Tibial artery (tissue), 4 donors: ENCODE measurements around the gene FAM98B.

Experiments
- DNase-seq, 2 donors: peaks; one replicate each; pipeline ENCODE4 v3.0.0-alpha.2; 2019
- H3K27ac ChIP-seq, 2 donors: fragments of 200-600 bp; sonication (generic) in 1 of 2; 1 replicate in 1 of 2; 2 replicates in 1 of 2; pipeline ENCODE4 v1.5.1; 2018 to 2019; ENCODE audit warnings: mild to moderate bottlenecking in 1 of 2
- H3K27me3 ChIP-seq, 2 donors: fragments of 200-600 bp; sonication (generic) in 1 of 2; one replicate each; pipeline versions ENCODE4 v1.5.1 to v1.6.0; 2016 to 2019
- H3K36me3 ChIP-seq, 3 donors: fragments of 200-600 bp; sonication (generic) in 2 of 3; one replicate each; pipeline ENCODE4 v1.5.1; 2016 to 2019; ENCODE audit warnings: mild to moderate bottlenecking in 2 of 3
- H3K4me1 ChIP-seq, 4 donors: fragments of 200-600 bp; sonication (generic) in 2 of 4; 1 replicate in 3 of 4; 2 replicates in 1 of 4; pipeline ENCODE4 v1.5.1; 2016 to 2019
- H3K4me3 ChIP-seq, 2 donors: fragments of 200-600 bp; sonication (generic) in 1 of 2; 1 replicate in 1 of 2; 2 replicates in 1 of 2; pipeline ENCODE4 v1.5.1; 2018 to 2019; ENCODE audit warnings: mild to moderate bottlenecking in 2 of 2
- H3K9me3 ChIP-seq, 3 donors: fragments of 200-600 bp; sonication (generic) in 1 of 3; one replicate each; pipeline ENCODE4 v1.5.1; 2016 to 2019
- CTCF ChIP-seq, 2 experiments: fragments of 200-600 bp in 1 of 2; fragments of 450-650 bp in 1 of 2; IDR thresholded peaks; one replicate each; pipeline ENCODE4 v1.5.1; 2017 to 2019; ENCODE audit warnings: antibody characterized with exemption in 2 of 2, mild to moderate bottlenecking in 1 of 2, moderate library complexity in 1 of 2
- intact Hi-C: fragments of 100-400 bp; cut with DNase I; formaldehyde crosslinking; loops from one replicate; pipeline ENCODE4 v1.15.0; 2023; ENCODE audit warnings: low total_unique reads

The FAM98B gene

GRCh38 chr15:38453971-38454695, at the start of gene FAM98B:
TSS of gene FAM98B (plus strand) at chr15:38454127. CDS start at chr15:38454162, 35 bp downstream.
- TF ChIP-seq CTCF (IDR thresholded peaks at IDR 0.05): peak in 1 of 2 experiments; percentile 7
- Histone ChIP-seq H3K27ac (peak within 1 kb of the TSS; percentile 83 to 89), H3K4me1 (peaks cover 0 to 23% (median 16%) of the 10 kb centered on the region in 4 donors), H3K36me3 (peaks cover 0 to 5% (median 0%) of the 10 kb centered on the region in 3 donors), H3K9me3 (no peaks in the 10 kb centered on the region), H3K27me3 (no peaks in the 10 kb centered on the region), H3K4me3 (peak within 1 kb of the TSS; percentile 64 to 80)
- peak; percentile 81 to 91 for DNase-seq
- intact Hi-C loops: no loop called here

GRCh38 chr15:38406436-38406835, 47.5 kb upstream of the FAM98B start:
- intact Hi-C loops: no loop called here
- H3K4me3 ChIP-seq: no peak overlapping the region
- H3K27ac ChIP-seq: no peak overlapping the region
- no peaks in the 10 kb centered on the region for H3K9me3 ChIP-seq
- H3K27me3 ChIP-seq: no peaks in the 10 kb centered on the region
- peaks cover 0 to 1% (median 0%) of the 10 kb centered on the region in 4 donors for H3K4me1 ChIP-seq
- TF ChIP-seq CTCF (IDR thresholded peaks at IDR 0.05): no peak
- no peaks in the 10 kb centered on the region for H3K36me3 ChIP-seq
- no peak for DNase-seq

GRCh38 chr15:38408576-38408975, 45.4 kb upstream of the FAM98B start:
- no peak overlapping the region for H3K4me3 ChIP-seq
- H3K36me3 ChIP-seq: no peaks in the 10 kb centered on the region
- H3K27me3 ChIP-seq: no peaks in the 10 kb centered on the region
- H3K4me1 ChIP-seq: no peaks in the 10 kb centered on the region
- no peak for DNase-seq
- intact Hi-C loops: no loop called here
- H3K27ac ChIP-seq: no peak overlapping the region
- no peaks in the 10 kb centered on the region for H3K9me3 ChIP-seq
- TF ChIP-seq CTCF (IDR thresholded peaks at IDR 0.05): no peak

- Histone ChIP-seq H3K27ac (no peak overlapping the region), H3K4me1 (no peaks in the 10 kb centered on the region), H3K27me3 (no peaks in the 10 kb centered on the region), H3K9me3 (no peaks in the 10 kb centered on the region), H3K36me3 (no peaks in the 10 kb centered on the region), H3K4me3 (no peak overlapping the region)
- DNase-seq: no peak
- intact Hi-C loops: loop anchor here (10.0 kb wide), 1 partner anchor 417 kb away; no protein-coding TSS in a partner anchor
- TF ChIP-seq CTCF (IDR thresholded peaks at IDR 0.05): no peak
Measured at GRCh38 chr15:38411902-38412301, 42.0 kb upstream of the FAM98B start.

GRCh38 chr15:38412466-38412865, 41.5 kb upstream of the FAM98B start:
- intact Hi-C loops: loop anchor here (10.0 kb wide), 1 partner anchor 418 kb away; no protein-coding TSS in a partner anchor
- no peak for TF ChIP-seq CTCF (IDR thresholded peaks at IDR 0.05)

More at GRCh38 chr15:38412466-38412865, 41.5 kb upstream of the FAM98B start:
- Histone ChIP-seq H3K27ac (no peak overlapping the region), H3K4me1 (no peaks in the 10 kb centered on the region), H3K36me3 (no peaks in the 10 kb centered on the region), H3K9me3 (no peaks in the 10 kb centered on the region), H3K4me3 (no peak overlapping the region), H3K27me3 (no peaks in the 10 kb centered on the region)
- no peak for DNase-seq
